ENCODE data around the gene KRT10.
"Not testable (repeated sequence)": the region's sequence is repeated elsewhere in the genome, so short reads cannot be mapped to it uniquely, and the experiment has no call there.

The KRT10 gene

GRCh38 chr17:40822132-40822812 lies at the start of gene KRT10:
KRT10 (minus strand) TSS chr17:40822614; CDS start chr17:40822585, 29 bp downstream.
- no peak for DNase-seq

DNA sequence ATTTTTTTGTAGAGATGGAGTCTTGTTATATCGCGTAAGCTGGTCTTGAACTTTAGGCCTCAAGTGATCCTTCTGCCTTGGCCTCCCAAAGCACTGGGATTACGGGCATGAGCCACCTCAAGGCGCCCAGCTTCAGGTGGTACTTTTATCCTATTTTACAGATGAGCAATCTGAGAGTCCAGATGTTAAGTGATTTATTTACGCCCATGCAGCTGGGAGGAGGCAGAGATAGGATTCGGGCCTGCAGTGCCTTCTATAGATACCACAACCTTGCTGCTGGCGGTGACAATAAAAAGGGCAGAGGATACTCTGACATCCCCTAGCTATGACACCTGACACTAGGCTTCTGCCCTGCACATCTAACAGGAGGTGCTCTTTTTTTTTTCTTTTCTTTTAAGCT lies 48.9 kb upstream of the KRT10 start:
- no peak for DNase-seq

DNA sequence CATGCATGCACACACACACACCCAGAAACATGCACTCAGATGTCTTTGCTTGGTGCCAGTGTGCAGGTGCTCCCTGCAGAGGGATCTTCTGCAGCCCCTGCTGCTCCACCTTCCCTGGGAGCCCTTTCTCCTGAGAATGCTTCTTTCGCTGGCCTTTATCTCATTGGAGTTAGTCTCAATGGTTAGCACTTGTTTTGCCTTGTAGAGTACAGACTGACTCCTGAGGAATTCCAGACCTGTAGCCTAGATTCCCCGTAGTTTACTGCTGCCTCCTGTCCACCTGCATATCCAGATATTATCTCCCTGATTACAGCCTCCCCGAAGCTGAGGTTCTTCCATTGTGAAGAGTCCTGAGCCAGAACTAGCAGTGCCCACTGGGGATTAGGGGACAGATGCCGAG lies 47.7 kb upstream of the KRT10 start:
- DNase-seq: no peak

DNA sequence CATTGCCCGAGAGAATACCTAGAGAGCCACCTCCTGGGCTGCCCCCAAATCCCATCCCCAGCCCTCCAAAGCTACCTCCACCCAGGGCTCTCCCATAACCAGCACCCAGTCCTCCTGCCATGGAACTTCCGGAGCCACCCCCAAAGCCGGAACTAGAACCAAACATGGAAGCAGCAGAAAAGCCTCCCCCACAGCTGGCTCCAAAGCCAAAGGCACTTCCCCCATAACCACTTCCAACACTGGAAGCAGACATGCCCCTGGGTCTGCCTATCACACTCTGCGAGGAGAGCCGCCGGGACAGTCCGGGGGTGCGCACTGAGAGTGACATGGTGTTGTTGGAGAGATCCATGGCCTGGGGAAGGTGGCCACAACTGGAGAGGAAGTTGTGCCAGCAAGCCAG lies 44.4 kb upstream of the KRT10 start, which contains the start of gene KRT12:
Gene KRT12 (minus strand): TSS at position 386 of the 400 bp plus-strand sequence. CDS start 37 bp downstream, at position 349.
- DNase-seq: no peak

GRCh38 chr17:40864661-40865390 lies 42.4 kb upstream of the KRT10 start:
- DNase-seq: no peak

DNA sequence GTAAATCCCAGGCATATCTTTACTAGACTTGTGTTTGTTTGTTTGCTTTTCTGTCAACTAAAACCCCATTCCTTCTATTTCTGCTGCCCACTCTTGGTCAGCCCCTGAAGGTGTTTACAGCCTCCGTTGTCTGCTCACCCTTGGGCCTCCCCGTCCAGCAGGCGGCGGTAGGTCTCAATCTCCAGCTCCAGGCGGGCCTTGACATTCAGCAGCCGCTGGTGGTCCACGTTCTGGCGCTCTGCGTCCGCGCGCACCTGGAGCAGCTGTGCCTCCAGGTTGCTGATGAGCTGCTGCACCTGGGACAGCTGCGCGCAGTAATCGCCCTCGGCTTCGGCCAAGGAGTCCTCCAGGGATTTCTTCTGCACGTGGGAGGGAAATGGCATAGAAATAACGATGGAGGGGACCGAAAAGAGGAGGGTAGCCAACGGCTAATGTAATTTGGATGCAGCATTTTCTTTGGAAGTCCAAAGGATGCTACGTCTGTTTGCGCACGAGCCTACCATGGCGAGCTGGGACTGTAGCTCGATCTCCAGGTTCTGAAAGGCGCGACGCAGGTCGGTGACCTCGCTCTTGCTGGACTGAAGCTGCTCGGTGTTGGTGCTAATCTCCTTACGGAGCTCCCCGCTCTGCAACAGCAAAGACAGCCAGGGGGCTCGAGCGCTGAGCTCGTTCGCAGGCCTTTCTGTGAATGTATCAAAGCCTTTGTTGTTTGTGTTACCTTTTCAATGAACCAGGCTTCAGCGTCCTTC lies 40.7 kb upstream of the KRT10 start:
- no peak for DNase-seq

DNA sequence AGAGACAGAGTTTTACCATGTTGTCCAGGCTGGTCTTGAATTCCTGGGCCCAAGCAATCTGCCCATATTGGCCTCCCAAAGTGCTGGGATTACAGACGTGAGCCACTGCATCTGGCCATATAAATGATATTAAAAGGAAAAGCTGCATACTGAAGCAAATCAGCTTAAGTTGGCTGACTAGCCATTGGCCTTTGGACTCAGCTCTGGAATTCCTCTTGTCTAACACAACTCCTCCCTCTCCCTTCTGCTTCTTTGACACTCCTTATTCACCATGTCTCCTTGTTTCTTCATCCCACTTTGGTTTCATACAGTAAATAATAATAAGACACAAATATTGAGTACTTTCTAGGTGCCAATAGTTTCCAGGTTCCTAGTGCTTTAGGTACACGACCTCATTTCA lies 37.1 kb upstream of the KRT10 start:
- no peak for DNase-seq

DNA sequence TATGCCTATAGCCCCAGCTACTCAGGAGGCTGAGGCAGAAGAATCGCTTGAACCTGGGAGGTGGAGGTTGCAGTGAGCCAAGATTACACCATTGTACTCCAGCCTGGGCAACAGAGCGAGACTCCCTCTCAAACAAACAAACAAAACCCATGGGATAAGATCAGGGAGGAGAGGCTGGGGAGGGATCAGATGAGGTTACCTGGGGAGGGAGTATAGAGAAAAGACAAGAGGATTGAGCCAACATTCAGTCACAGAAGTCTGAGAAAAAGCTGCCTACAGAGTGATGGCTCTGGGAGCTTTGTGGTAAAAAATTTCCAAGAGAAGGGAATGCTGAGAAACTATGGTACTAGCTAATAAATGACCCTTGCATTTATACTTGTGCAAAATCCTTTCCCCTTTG lies 36.3 kb upstream of the KRT10 start:
- DNase-seq: not testable (repeated sequence)

DNA sequence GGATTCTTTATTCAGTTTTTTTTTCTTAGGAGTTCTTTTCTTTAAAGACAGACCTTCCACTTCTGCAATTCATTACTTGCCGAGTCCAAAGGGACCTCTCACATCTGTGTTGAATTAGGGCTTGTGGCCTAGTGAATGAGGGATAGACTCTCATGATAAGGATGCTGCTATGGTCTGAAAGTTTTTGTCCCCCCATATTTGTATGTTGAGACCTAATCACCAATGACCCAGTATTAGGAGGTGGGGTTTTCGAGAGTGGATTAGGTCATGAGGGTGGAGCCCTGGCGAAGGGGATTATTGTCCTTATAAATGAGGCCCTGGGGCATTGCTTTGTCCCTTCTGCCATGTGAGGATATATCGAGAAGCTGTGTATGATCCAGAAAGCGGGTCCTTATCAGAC lies 35.1 kb upstream of the KRT10 start:
- no peak for DNase-seq

GRCh38 chr17:40854175-40854814 lies 31.9 kb upstream of the KRT10 start:
- DNase-seq: no peak

DNA sequence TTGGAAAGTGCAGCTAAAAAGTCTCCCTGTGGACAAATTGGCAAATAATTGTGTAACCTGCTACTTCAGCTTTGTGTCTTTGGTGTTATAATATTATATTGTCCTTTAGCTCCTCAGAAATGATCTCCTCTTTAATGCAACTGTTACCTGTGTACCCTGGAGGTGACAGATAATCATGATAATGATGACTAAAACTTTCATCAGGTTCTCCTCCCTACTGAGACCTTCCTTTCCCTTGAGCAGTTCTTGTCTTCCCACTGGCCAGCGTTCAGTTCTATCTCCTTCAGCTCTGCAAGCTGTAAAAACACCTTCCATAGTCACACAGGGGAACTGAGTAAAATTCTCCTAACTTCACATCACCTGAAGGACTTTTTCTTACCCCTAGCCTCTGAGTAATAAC lies 29.9 kb upstream of the KRT10 start:
- DNase-seq: no peak

- DNase-seq: no peak
These were observed 28.0 kb upstream of the KRT10 start for GRCh38 chr17:40850293-40850972.

DNA sequence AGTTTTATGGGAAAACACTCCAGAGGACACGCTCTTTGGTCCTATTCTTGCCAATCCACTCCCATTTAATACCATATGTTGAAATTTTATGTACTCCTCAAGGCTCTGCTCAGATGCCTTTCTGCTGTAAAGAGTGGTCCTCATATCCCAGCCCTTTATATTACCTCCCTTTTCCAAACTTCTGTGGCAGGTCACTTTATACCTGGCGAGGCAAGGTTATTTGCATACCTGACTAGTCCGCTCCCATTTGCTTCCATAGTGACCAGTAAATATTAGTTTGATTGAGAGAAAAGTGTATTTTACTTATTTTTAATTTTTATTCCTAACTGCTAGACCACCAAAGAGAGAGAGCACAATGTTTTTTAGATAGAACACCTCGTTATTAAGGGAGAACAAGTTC lies 27.3 kb upstream of the KRT10 start:
- no peak for DNase-seq

DNA sequence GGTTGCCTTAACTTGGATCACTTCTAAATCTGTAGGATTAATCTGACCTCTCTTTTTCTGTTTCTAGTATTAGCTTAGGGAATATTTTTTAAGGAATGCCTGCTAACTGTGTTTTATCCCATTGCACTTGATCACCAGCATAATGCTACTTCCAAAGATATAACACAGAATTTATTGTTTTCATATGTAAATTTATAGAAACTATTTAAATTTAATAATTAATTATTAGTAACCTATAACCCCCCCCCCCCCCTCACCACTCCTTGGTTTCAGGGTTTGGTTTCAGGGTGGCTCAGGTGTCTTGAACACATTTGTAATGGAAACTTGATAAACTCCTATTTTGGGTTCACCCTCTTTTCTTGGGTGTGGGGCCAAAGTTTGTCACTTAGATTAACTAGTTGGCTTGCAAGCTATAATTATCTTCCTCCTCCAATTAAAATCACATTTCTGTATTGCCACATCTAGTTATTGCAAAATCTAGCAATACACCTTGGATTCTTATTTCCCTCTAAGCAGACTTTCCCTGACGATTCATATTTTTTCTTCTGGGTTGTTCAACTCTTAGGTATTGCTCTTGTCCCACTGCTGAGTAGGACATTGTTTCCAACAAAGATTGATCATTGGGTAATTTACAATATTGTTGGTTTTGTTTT lies 26.3 kb upstream of the KRT10 start:
- DNase-seq: no peak

GRCh38 chr17:40846515-40847144 lies 24.2 kb upstream of the KRT10 start:
- DNase-seq: no peak

DNA sequence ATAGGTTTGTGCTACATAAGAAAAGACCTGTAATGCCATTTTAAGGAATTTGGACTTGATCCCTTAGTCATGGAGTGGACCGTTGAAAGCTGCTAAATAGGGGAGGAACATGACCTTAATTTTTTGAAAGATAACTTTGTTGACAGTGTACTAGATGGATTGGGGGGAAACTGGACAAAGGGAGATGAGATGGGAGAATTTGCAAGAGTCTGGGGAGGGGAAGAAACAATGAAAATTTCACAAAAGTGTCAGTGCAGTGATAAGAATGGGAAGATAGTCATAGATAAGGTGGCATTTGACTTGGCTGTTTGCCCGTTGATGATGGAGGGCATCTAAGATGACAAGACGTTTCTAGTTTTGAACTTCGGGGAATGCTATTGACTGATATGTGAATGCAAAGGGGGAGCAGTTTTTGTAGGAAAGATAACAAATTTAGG lies 22.3 kb upstream of the KRT10 start:
- DNase-seq: no peak

GRCh38 chr17:40843242-40843641 lies 20.8 kb upstream of the KRT10 start:
- no peak for DNase-seq

- no peak for DNase-seq
These were observed 18.8 kb upstream of the KRT10 start for GRCh38 chr17:40841246-40841645.

- no peak for DNase-seq
These were observed 16.8 kb upstream of the KRT10 start for GRCh38 chr17:40839194-40839593.

- DNase-seq: no peak
These were observed 13.6 kb upstream of the KRT10 start for GRCh38 chr17:40836020-40836419.

GRCh38 chr17:40833882-40834281 lies 11.5 kb upstream of the KRT10 start:
- no peak for DNase-seq

GRCh38 chr17:40832840-40833239 lies 10.4 kb upstream of the KRT10 start:
- DNase-seq: no peak
